ENCODE results near the gene CRTC2. TPM values are rescaled to one million over a fixed set of nuclear protein-coding genes. Genes with fewer than 3 reads are reported as not detected.

CRTC2 gene
- total RNA-seq, 1 donor from 2014 or later: 6.6 TPM

GRCh38 chr1:153976819-153977249, 18.4 kb upstream of the CRTC2 start:
- DNase-seq (ENCODE audit: low read depth): no peak

- no peak for DNase-seq (ENCODE audit: low read depth)
Observed at GRCh38 chr1:153973525-153973924, 15.1 kb upstream of the CRTC2 start.

GRCh38 chr1:153973071-153973470, 14.7 kb upstream of the CRTC2 start:
- no peak for DNase-seq (ENCODE audit: low read depth)

GRCh38 chr1:153970346-153970745, 11.9 kb upstream of the CRTC2 start:
- DNase-seq (ENCODE audit: low read depth): no peak

- DNase-seq (ENCODE audit: low read depth): no peak
Observed at GRCh38 chr1:153968972-153969371, 10.6 kb upstream of the CRTC2 start.

GRCh38 chr1:153968408-153968807, 10.0 kb upstream of the CRTC2 start:
- DNase-seq (ENCODE audit: low read depth): no peak

GRCh38 chr1:153968000-153968363, 9.6 kb upstream of the CRTC2 start:
- no peak for DNase-seq (ENCODE audit: low read depth)

GRCh38 chr1:153967107-153967999, 8.9 kb upstream of the CRTC2 start, which contains the start of gene CREB3L4:
TSS of gene CREB3L4 (plus strand) at chr1:153967902. CDS start at chr1:153968526, 624 bp downstream.
- DNase-seq (ENCODE audit: low read depth): peak; percentile 98

GRCh38 chr1:153963850-153964331, 5.5 kb upstream of the CRTC2 start:
- peak; percentile 47 for DNase-seq (ENCODE audit: low read depth)

- DNase-seq (ENCODE audit: low read depth): peak; percentile 92
Observed at GRCh38 chr1:153963030-153963849, 4.8 kb upstream of the CRTC2 start, which contains the start of gene SLC39A1. TSS of gene SLC39A1 (minus strand) at chr1:153963537. CDS start at chr1:153962715, 822 bp downstream.

- peak; percentile 86 for DNase-seq (ENCODE audit: low read depth)
Observed at GRCh38 chr1:153962088-153963029, 3.9 kb upstream of the CRTC2 start.

- DNase-seq (ENCODE audit: low read depth): no peak
Observed at GRCh38 chr1:153961421-153961820, 3.0 kb upstream of the CRTC2 start.

GRCh38 chr1:153960206-153960605, 1.8 kb upstream of the CRTC2 start:
- no peak for DNase-seq (ENCODE audit: low read depth)

- no peak for DNase-seq (ENCODE audit: low read depth)
Observed at GRCh38 chr1:153959454-153959853, 1.0 kb upstream of the CRTC2 start.

- DNase-seq (ENCODE audit: low read depth): no peak
Observed at GRCh38 chr1:153958961-153959260, 499 bp upstream of the CRTC2 start.

- DNase-seq (ENCODE audit: low read depth): peak; percentile 27
Observed at GRCh38 chr1:153957744-153958110, 685 bp downstream of the CRTC2 start.

- DNase-seq (ENCODE audit: low read depth): no peak
Observed at GRCh38 chr1:153956997-153957715, 1.3 kb downstream of the CRTC2 start.

GRCh38 chr1:153954826-153955225, 3.6 kb downstream of the CRTC2 start:
- DNase-seq (ENCODE audit: low read depth): no peak

- no peak for DNase-seq (ENCODE audit: low read depth)
Observed at GRCh38 chr1:153953859-153954365, 4.5 kb downstream of the CRTC2 start.

GRCh38 chr1:153951801-153952200, 6.6 kb downstream of the CRTC2 start:
- DNase-seq (ENCODE audit: low read depth): no peak

GRCh38 chr1:153951183-153951582, 7.2 kb downstream of the CRTC2 start:
- no peak for DNase-seq (ENCODE audit: low read depth)
